Neural cell (in vitro differentiated cells): ENCODE data around the gene RAB13. TPM values are rescaled to one million over a fixed set of nuclear protein-coding genes. Genes with fewer than 3 reads are reported as not detected.

Experiments
- H2AFZ ChIP-seq: fragments of 200-600, 300-800 bp; sonication (generic), shearing (Covaris generic); 2 replicates; pipeline ENCODE4 v1.6.0; 2014; ENCODE audit warnings: low read depth, mild to moderate bottlenecking, antibody characterized with exemption, low read length, moderate library complexity
- H3F3A ChIP-seq: fragments of 200-600 bp; shearing (Covaris generic); 2 replicates; pipeline ENCODE4 v1.6.1; 2016; ENCODE audit warnings: mild to moderate bottlenecking, moderate library complexity, mixed read lengths, antibody characterized with exemption, low read length; ENCODE audit not compliant: insufficient read depth, poor library complexity, severe bottlenecking
- H3K27ac ChIP-seq: fragments of 200-600, 300-800 bp; sonication (generic), shearing (Covaris generic); 2 replicates; pipeline ENCODE4 v1.5.1; 2014; ENCODE audit warnings: mild to moderate bottlenecking, low read length, moderate library complexity
- H3K27me3 ChIP-seq: fragments of 300-800, 200-600 bp; sonication (generic), shearing (Covaris generic); 2 replicates; pipeline ENCODE4 v1.6.0; 2014; ENCODE audit warnings: mild to moderate bottlenecking, low read depth, low read length, moderate library complexity; ENCODE audit not compliant: insufficient read depth
- H3K36me3 ChIP-seq: fragments of 300-800, 200-600 bp; sonication (generic), shearing (Covaris generic); 2 replicates; pipeline ENCODE4 v1.5.1; 2014; ENCODE audit warnings: mild to moderate bottlenecking, antibody characterized with exemption, low read length, moderate library complexity; ENCODE audit not compliant: insufficient read depth
- H3K4me2 ChIP-seq: fragments of 300-800, 200-600 bp; sonication (generic), shearing (Covaris generic); 2 replicates; pipeline ENCODE4 v1.6.0; 2014; ENCODE audit warnings: mild to moderate bottlenecking, low read length
- H3K4me3 ChIP-seq: fragments of 300-800, 200-600 bp; sonication (generic), shearing (Covaris generic); 2 replicates; pipeline ENCODE4 v1.5.1; 2014; ENCODE audit warnings: mild to moderate bottlenecking, low read length, moderate library complexity
- H3K79me2 ChIP-seq: fragments of 200-600 bp; shearing (Covaris generic); replicated peaks from 2 replicates; pipeline ENCODE4 v1.6.0; 2014; ENCODE audit warnings: mild to moderate bottlenecking, low read length, moderate library complexity; ENCODE audit not compliant: insufficient read depth
- H3K9ac ChIP-seq: fragments of 300-800, 200-600 bp; sonication (generic), shearing (Covaris generic); 2 replicates; pipeline ENCODE4 v1.6.1; 2016; ENCODE audit warnings: mild to moderate bottlenecking, low read length, mixed read lengths
- H3K9me2 ChIP-seq: fragments of 200-600 bp; shearing (Covaris generic); 2 replicates; pipeline ENCODE4 v1.6.1; 2016; ENCODE audit warnings: mild to moderate bottlenecking, low read length, mixed read lengths; ENCODE audit not compliant: insufficient read depth
- H3K9me3 ChIP-seq: fragments of 200-600, 300-800 bp; sonication (generic), shearing (Covaris generic); 2 replicates; pipeline ENCODE4 v1.6.1; 2016; ENCODE audit warnings: mild to moderate bottlenecking, mixed run types, low read length, moderate library complexity, mixed read lengths
- H4K20me1 ChIP-seq: fragments of 200-600 bp; shearing (Covaris generic); 2 replicates; pipeline ENCODE4 v1.6.1; 2016; ENCODE audit warnings: mild to moderate bottlenecking, mixed run types; ENCODE audit not compliant: insufficient read depth
- EP300 ChIP-seq: fragments of 450-650 bp; conservative IDR thresholded peaks from 2 replicates; pipeline ENCODE4 v1.6.1; 2014; ENCODE audit warnings: antibody characterized with exemption, mild to moderate bottlenecking, moderate library complexity; ENCODE audit not compliant: poor library complexity, severe bottlenecking
- EZH2 ChIP-seq: fragments of 200-600, 300-800 bp; shearing (Covaris generic), sonication (generic); IDR thresholded peaks from 2 replicates; pipeline ENCODE4 v1.6.1; 2014; ENCODE audit warnings: antibody characterized with exemption, low read length, borderline replicate concordance, mild to moderate bottlenecking; ENCODE audit not compliant: insufficient read depth, poor library complexity, severe bottlenecking
- MXI1 ChIP-seq: fragments of 450-650 bp; conservative IDR thresholded peaks from 2 replicates; pipeline ENCODE4 v1.6.1; 2014; ENCODE audit warnings: antibody characterized with exemption, mild to moderate bottlenecking; ENCODE audit not compliant: poor library complexity, severe bottlenecking
- POLR2AphosphoS5 ChIP-seq: IDR thresholded peaks from 2 replicates; pipeline ENCODE4 v1.6.1; 2012
- RAD21 ChIP-seq: fragments of 450-650 bp; conservative IDR thresholded peaks from 2 replicates; pipeline ENCODE4 v1.6.1; 2014; ENCODE audit warnings: antibody characterized with exemption, mild to moderate bottlenecking, moderate library complexity
- SMC3 ChIP-seq: fragments of 450-650 bp; conservative IDR thresholded peaks from 2 replicates; pipeline ENCODE4 v1.6.1; 2014; ENCODE audit warnings: antibody characterized with exemption, mild to moderate bottlenecking, moderate library complexity; ENCODE audit not compliant: poor library complexity
- TAF1 ChIP-seq: IDR thresholded peaks from 2 replicates; pipeline ENCODE4 v1.6.1; 2012; ENCODE audit warnings: low read depth
- polyA plus RNA-seq: library from polyadenylated mRNA; depleted of rRNA; stranded (reverse); fragments of >200 nt; gene quantifications from 2 replicates; pipeline ENCODE4 v1.2.3, GENCODE V29; 2014
- TF ChIP-seq, protein P1 (sequence below): IDR thresholded peaks from 2 replicates; pipeline ENCODE4 v1.6.1; 2012; ENCODE audit warnings: borderline replicate concordance
- TF ChIP-seq, protein P2 (sequence below): fragments of 450-650 bp; IDR thresholded peaks from 2 replicates; pipeline ENCODE4 v1.5.1; 2014; ENCODE audit warnings: antibody characterized with exemption, mild to moderate bottlenecking, moderate library complexity; ENCODE audit not compliant: poor library complexity, severe bottlenecking

The RAB13 gene
- polyA plus RNA-seq, 1 donor from 2014 or later: 0.53 TPM

DNA sequence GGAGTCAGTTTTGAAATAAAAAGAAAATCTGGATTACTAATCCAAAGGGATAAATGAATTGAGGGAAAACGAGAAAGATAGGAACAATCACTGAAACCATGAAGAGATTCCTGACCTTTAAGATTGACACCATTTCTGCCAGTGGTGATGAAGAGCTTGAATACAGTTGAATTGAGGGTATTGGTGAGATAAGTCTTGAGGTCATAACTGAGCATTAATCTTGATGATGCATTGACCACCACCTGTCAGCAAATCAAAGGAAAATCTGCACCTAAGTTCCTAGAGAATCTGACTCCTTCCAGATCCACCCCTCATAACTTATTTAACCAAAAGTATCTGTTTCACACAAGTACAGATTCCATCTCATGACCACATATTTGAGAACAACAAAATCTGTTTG, 26.0 kb upstream of the RAB13 start:
- Histone ChIP-seq H3K4me3 (no peak overlapping the region), H3K36me3 (no peaks in the 10 kb centered on the region), H3K4me2 (no peak overlapping the region), H3K27me3 (no peaks in the 10 kb centered on the region), H3F3A (no peaks in the 10 kb centered on the region), H3K9me3 (no peaks in the 10 kb centered on the region), H2AFZ (no peak overlapping the region), H3K9me2 (no peaks in the 10 kb centered on the region), H3K9ac (no peak overlapping the region), H3K27ac (no peak overlapping the region), H3K79me2 (no peaks in the 10 kb centered on the region), H4K20me1 (no peaks in the 10 kb centered on the region)
- no peak for TF ChIP-seq RAD21
- TF ChIP-seq TAF1: no peak
- TF ChIP-seq, protein P1, sequence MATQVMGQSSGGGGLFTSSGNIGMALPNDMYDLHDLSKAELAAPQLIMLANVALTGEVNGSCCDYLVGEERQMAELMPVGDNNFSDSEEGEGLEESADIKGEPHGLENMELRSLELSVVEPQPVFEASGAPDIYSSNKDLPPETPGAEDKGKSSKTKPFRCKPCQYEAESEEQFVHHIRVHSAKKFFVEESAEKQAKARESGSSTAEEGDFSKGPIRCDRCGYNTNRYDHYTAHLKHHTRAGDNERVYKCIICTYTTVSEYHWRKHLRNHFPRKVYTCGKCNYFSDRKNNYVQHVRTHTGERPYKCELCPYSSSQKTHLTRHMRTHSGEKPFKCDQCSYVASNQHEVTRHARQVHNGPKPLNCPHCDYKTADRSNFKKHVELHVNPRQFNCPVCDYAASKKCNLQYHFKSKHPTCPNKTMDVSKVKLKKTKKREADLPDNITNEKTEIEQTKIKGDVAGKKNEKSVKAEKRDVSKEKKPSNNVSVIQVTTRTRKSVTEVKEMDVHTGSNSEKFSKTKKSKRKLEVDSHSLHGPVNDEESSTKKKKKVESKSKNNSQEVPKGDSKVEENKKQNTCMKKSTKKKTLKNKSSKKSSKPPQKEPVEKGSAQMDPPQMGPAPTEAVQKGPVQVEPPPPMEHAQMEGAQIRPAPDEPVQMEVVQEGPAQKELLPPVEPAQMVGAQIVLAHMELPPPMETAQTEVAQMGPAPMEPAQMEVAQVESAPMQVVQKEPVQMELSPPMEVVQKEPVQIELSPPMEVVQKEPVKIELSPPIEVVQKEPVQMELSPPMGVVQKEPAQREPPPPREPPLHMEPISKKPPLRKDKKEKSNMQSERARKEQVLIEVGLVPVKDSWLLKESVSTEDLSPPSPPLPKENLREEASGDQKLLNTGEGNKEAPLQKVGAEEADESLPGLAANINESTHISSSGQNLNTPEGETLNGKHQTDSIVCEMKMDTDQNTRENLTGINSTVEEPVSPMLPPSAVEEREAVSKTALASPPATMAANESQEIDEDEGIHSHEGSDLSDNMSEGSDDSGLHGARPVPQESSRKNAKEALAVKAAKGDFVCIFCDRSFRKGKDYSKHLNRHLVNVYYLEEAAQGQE: no peak
- no peak for TF ChIP-seq MXI1
- TF ChIP-seq SMC3: no peak
- no peak for TF ChIP-seq EZH2
- TF ChIP-seq POLR2AphosphoS5: no peak
- TF ChIP-seq, protein P2, sequence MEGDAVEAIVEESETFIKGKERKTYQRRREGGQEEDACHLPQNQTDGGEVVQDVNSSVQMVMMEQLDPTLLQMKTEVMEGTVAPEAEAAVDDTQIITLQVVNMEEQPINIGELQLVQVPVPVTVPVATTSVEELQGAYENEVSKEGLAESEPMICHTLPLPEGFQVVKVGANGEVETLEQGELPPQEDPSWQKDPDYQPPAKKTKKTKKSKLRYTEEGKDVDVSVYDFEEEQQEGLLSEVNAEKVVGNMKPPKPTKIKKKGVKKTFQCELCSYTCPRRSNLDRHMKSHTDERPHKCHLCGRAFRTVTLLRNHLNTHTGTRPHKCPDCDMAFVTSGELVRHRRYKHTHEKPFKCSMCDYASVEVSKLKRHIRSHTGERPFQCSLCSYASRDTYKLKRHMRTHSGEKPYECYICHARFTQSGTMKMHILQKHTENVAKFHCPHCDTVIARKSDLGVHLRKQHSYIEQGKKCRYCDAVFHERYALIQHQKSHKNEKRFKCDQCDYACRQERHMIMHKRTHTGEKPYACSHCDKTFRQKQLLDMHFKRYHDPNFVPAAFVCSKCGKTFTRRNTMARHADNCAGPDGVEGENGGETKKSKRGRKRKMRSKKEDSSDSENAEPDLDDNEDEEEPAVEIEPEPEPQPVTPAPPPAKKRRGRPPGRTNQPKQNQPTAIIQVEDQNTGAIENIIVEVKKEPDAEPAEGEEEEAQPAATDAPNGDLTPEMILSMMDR: no peak
- TF ChIP-seq EP300: no peak

DNA sequence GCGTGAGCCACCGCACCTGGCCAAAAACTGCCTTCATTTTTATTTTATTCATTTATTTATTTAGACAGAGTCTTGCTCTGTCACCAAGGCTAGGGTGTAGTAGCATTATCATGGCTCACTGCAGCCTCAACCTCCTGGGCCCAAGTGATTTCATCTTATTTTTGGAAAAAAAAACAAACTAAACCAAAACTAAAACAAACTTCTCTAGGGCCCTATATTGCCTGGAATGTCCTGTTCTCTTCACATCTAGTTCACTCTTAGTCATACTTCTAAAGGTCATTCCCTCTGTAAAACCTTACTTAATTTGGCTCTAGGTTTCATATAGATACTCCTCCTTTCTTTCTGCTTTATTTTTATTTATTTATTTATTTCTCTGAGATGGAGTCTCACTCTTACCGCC, 20.0 kb upstream of the RAB13 start:
- Histone ChIP-seq H3K36me3 (no peaks in the 10 kb centered on the region), H3K9me2 (no peaks in the 10 kb centered on the region), H3K4me3 (no peak overlapping the region), H3F3A (no peaks in the 10 kb centered on the region), H3K79me2 (no peaks in the 10 kb centered on the region), H3K9ac (no peak overlapping the region), H3K4me2 (no peak overlapping the region), H4K20me1 (no peaks in the 10 kb centered on the region), H2AFZ (no peak overlapping the region), H3K27me3 (no peaks in the 10 kb centered on the region), H3K9me3 (no peaks in the 10 kb centered on the region), H3K27ac (no peak overlapping the region)
- TF ChIP-seq POLR2AphosphoS5 (no peak), SMC3 (no peak), TAF1 (no peak), RAD21 (no peak), MXI1 (no peak)
- TF ChIP-seq, protein P2: no peak
- TF ChIP-seq, protein P1: no peak
